NCI-H2107 treated with DMSO at 0.1 percent for 48 hours (cell line): Measurements from ENCODE around the gene TEX36.
"Not testable (repeated sequence)": the region's sequence is repeated elsewhere in the genome, so short reads cannot be mapped to it uniquely, and the experiment has no call there.

Experiments used
- DNase-seq: peaks from one replicate; lab custom pipeline; 2025; ENCODE audit not compliant: unreplicated experiment; lab: John Stamatoyannopoulos, UW

The TEX36 gene

DNA sequence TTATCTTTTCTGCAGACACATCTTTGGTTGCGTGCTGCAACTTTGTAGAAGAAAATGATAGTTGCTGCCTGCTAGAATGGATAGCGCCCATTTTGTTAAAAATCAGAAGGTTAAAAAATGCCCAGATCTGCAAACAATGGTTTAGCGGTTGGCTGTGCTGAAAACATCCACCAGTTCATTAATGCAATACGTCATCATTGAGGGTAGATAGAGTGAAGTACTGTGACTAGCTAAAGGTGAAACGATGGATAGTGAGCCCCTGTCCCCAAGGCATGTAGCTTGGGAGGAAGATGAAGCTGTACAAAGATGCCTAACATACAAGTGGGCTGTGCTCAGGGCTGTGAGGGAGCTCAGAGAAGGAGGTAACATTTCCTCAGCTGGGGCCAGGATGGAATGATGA, 48.4 kb downstream of the TEX36 start:
- no peak for DNase-seq

DNA sequence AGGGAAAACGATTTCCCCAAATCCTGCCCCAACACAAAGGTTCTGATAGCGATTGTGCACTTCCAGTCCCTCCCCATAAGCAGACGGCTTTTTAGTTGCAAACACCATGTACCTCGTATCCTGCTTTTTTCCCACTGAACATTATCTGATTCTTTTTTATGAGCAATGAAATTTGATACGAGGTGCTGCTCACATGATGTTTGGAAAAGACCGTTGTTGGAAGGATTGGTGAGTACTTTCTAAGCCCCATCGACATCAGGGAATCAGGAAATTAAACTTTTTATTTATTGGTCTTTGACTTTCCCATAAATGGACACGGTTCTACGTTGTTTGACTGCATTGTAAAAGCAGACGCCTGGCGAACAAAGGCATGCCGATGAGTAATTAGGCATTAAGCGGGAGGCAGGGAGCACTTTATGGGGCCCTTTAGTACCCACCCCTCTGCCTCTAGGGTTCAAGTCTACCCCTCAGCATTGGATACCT, 49.4 kb downstream of the TEX36 start:
- DNase-seq, result peak; percentile 28

DNA sequence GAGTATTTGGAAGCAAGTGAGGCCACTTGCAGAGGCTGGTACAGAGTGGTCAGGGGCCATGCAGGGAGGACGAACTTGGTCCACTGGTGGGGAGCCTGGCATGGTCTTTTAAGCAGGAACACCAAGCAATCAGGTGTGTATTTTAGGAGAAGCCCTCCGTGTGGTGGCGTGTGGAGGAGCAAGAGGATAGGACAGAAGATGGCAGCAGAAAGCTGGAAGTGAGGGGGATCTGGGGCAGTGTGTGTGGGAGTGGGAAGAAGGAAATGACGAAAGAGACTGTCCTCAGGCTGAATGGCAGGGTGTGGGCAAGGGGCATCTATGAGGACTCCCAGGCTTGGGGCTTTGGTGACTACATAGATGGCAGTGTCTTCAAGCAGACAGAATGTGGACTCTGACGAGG, 51.2 kb downstream of the TEX36 start:
- DNase-seq, result no peak

DNA sequence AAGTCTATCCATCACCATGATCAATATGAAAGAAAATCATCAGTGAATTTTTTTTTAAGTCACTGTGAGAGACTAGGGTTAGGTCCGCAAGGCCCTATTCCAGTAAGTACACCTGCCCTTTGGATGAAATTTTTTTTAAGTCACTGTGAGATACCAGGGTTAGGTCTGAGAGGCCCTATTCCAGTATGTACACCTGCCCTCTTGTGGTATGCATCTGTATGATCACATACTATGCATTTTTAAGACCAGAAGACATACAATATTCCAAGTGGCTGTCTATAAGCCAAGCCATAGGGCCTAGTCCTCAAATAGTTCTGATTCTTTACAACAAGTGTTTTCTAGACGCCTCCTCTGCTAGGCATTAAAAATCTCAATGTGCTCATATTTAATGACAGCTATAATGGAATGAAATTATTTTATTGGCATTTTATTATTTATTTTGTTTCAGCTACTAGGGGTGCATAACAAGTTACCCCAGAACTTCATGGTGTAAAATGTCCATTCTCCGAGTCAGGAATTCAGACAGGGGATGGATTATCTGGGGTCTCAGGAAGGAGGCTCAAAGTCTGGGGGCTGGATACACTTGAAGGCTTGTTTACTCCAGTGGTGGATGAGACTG, 53.1 kb downstream of the TEX36 start:
- no peak for DNase-seq

DNA sequence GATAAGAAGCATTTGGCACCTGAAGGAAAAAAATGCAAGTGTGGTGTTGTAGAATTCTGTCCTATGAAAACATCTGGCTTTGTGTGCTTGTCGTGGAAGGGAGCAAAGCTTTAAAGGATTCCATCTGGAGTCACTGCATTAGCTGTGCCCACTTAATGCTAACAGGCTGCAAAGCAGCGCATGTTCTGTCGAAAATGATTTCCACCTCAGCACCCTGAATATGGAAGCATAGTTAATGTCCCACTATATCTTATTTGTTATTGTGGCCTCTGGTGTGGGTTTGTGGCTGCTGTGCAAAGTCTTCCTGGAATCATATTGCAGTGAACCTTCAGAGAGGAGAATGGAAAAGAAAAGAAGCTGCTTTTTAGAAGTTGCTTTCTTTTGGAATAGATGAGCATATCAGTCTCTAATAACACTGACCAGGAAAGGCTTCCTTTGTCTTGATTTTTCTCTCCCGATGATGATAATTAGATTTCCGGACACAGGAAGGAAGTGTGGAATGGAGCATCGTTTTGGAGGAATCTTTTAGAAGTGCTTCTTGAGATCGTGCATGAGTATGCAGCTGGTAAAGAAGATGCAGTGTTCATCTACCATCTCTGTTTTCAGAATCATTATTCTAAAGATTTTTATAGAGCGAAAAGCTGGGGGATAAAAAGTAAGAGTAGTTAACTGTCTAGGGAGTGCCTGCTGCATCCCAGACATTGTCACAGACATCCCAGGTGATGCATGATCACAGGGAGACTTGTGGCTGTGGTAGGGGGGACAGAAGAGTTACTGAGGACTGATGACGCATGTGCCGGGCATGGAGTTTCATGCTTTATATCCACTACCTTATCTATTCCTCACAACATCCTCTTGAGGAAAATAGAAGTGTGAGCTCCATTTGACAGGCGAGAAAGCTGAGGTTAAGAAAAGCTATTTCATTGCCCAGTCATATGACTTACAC, 54.6 kb downstream of the TEX36 start:
- no peak for DNase-seq

DNA sequence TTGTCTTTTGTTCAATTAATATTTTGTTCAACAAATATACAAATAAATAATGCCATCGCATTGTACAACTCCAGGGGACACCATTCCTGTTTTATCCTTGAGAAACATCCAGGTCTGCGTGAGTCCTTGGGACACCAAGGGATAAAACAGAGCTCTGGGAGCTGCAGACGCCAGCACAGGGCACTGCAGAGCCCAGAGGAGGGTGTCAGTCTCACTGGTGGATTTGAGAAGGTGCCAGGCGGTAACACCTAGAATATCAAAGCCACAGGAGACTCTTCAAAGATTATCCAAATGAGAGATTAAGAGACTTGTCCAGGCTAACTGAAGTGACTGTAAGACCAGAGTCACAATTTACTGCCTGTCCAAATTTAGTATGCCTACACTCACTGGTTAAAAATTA, 55.3 kb downstream of the TEX36 start:
- no peak for DNase-seq

DNA sequence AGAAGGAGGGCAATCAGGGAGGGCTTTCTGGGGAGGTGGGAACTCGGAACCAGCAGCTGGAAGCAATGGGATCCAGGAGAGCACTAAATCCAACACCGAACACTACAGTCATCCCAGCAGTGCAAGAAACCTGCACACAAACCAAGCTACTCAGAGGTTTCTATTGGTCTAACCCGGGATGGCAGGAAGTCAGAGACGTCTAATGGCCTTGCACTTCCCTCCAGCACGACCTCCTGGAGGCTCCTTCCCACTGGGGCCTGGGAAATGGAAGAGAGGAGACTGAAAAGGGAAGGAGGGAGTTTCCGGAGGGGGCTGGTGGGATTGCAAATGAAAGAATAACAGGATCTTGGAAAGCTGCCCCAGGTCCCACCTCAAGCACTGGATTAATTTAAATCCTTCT, 56.3 kb downstream of the TEX36 start:
- no peak for DNase-seq

DNA sequence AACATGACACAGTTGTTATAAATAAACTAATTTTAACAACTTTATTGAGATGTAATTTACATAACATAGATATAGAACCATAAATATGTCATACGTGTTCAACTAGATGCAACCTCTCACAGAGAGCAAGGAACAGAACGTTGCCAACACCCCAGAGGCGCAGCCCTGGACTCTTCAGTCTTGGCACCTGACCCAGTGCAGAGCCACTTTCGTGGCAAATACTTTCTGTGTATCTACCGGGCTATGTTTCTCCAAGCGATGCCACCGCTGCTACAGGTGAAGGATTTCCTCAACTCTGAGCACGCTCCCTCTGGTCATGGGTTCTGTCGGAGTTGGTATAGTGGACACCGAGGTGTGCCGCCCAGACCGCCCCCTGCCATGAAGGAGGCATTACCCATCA, 57.4 kb downstream of the TEX36 start:
- DNase-seq, result no peak

DNA sequence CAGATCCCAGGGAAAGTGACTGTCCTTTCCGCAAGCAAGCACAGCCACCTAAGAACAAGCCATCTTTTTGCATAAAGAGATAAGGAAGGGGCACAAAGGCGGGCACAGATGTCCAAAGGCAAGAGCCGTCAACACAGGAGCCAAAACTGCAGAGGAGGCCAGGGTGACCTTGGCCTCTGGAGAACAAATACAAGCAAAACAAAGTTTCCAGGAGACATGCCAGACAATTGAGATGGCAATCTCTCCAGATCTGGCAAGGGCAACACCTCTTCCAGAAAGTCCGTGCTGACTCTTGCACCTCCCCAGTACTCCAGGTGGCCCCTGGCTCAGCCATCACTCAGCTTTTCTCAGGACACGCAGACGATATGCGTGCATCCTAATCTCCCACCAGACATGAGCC, 58.2 kb downstream of the TEX36 start:
- no peak for DNase-seq

DNA sequence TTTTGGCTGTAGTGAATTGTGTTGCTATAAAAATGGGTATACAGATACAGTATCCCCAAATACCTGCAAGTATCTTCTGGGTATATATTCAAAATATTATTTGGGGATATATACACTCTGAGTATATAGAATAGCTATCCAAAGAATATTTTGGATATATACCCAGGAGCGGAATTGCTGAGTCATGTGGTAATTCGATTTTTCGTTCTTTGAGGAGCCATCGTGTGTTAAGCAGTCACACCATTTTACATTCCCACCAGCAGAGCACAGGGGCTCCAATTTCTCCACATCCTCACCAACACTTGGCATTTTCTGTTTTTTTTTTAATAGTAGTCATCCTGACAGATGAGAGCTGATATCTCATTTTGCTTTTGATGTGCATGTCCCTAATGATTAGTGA, 61.9 kb downstream of the TEX36 start:
- no peak for DNase-seq

DNA sequence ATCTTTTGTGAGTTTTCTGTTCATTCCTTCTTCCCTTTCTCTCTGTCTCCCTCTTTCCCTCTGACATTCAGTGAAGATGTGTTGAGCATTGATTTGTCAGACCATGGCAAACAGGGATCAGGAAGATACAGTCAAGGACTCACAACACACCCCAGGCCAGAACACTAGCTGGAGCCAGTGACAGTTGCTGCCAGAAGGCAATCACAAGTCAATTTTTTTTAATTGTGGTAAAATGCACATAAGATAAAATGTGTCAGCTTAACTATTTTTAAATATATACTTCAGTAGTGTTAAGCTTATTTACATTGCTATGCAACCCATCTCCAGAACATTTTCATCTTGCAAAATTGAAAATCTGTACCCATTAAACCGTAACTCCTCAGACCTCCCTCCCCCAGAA, 62.6 kb downstream of the TEX36 start:
- no peak for DNase-seq

DNA sequence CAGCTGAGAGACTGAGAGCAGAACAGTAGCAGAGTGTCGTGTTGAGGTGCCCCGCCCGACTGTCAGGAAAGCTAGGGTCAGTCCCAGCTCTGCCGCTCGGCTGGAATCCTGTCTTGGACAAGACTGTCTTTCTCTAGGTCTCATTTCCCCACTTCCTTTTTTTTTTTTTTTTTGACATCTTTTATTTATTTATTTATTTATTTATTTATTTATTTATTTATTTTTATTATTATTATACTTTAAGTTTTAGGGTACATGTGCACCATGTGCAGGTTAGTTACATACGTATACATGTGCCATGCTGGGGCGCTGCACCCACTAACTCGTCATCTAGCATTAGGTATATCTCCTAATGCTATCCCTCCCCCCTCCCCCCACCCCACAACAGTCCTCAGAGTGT, 69.9 kb downstream of the TEX36 start:
- not testable (repeated sequence) for DNase-seq

DNA sequence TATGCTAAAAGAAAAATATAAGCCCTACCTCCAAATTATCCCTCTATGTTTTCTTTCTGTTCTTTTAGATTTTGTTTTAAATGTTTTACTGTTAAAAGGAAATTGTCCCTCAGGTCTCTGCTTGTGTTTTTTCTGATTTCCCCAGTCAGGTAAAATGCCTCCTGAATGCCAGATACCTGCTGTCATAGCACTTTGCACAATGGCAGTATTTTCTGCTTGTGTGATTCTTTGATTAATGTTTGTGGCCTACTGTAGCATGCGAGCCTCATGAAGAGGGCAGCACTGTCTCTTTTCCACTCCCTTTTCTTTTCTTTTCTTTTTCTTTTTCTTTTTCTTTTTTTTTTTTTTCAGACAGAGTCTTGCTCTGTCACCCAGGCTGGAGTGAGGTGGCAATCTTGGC, 71.2 kb downstream of the TEX36 start:
- no peak for DNase-seq

DNA sequence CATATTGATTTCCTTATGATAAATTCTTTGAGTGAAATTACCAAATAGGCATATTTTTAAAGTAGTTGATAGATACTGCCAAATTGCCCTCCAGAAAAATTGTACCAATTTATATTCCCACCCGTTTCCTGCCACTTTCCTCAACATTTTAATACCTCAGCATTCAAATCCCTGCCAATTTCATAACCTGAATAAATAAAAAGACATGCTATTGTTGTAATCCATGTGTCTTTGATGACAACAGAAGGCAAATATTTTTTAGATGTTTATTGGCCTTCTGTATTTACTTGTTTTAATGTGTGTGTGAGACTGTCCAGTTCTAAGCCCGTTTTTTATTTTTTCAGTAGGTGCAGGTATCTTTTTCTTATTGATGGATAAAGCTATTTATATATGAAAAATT, 71.7 kb downstream of the TEX36 start:
- no peak for DNase-seq

DNA sequence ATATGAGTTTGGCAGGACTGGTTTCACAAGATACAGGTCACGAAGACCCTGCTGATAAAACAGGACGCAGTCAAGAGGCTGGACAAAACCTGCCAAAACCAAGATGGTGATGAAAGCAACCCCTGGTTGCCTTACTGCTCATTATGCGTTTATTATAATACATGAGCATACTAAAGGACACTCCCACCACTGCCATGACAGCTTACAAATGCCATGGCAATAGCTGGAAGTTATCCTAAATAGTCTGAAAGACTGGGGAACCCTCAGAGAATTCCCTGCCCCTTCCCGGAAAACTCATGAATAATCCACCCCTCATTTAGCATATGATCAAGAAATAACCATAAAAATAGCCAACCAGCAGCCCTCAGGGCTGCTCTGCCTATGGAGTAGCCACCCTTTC, 73.1 kb downstream of the TEX36 start:
- DNase-seq, result no peak

DNA sequence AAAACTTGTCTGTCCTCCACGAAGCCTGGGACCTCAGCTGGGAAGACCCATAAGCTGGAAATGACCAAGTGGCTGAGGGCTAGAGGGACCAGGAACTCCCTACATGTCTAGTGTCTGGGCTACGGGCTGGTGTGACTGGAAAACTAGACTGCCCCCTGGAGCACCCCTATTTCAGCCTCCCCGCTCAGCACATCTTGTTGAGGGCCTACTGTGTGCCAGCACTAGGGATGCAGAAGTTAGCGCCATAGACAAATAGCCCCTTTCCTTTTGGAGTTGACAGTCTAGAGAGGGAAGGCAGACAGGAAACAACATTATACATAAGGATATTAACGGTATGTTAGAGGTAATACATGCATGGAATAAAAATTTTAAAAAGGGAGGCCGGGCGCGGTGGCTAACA, 74.5 kb downstream of the TEX36 start:
- DNase-seq, result no peak

DNA sequence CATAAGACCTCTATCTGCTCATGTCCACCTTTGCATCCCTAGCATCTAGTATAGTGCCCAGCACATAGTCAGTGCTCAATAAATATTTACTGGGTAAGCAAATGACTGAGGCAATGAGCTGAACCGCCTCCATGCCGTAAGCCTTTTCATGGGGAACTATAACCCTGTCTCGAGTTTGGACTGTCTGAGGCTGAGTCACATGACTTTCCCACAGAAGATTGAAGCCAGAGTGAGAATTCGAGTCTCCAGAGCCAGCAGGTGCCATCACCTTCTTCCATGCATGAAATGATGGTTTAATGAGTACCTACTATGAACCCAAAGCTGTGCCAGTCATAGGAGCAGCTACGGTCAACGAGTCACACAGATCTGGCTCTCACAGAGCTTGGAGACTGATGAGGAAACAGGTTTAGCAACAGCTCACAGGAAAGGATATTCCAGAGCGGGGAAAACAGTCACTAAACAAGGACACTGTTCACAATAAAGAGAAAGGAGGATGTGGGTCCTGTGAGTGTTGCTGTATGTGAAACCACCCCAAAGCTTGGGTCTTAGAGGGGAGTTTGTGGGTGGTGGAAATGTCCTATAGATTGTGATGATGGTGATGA, 75.2 kb downstream of the TEX36 start:
- DNase-seq, result no peak

DNA sequence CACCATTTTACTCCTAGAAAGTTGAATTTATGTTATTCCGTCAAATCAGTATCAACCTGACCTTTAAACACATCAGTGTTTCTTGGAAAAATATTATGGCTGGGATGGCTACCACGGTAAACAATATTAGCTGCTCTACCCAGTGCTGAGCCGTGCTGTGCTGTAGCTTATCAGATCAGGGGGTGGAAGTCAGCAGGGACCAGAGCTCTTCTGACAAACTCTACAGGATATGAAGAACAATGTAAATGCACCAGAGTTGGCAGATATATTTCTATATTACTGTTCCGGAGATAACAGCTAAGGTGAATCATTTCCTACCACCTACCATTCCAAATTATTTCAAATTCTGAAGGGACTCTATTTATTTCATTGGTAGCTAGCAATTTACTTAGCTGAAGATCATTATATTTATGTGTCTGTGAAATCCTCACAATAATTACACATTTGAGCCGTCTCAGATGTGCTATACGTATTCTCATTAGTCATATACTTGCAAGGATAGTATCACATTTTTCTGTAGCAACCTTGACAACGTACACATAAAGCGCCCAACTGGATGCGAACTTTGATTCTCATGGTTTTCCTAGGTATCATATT, 76.5 kb downstream of the TEX36 start:
- DNase-seq, result no peak
